ENCODE measurements around the gene IL4I1.

DNA sequence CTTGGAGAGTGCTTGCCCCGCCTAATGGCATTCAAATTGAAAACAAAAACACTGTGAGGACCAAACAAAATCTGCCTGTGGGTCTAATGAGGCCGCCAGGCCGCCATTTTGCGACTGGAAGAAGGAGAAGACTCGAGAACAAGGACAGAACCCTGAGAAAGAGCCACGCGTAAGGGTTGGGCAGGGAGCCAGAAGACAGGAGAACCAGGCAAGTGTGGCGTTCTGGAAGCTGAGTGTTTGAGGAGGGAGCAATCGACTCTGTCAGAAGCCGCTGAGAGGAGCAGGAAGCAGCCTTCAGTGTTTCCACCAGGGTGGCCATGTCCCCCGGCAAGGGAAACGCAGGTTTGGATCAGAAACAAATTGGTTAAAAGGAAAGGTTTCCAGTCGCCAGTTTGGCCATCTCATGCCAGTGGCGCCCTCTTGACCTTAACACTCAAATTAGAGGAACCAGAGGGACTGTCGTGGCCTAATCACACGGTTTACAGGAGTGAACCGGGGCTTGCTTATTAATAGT is 55.9 kb downstream of the IL4I1 start:
- no peak for TF ChIP-seq CTCF (IDR thresholded peaks at IDR 0.05; ENCODE audit: low read depth, low read length, missing input control)
- TF ChIP-seq JUND (IDR thresholded peaks at IDR 0.05) = no peak
- TF ChIP-seq YY1 (IDR thresholded peaks at IDR 0.05) = no peak
- TF ChIP-seq MAX (IDR thresholded peaks at IDR 0.05) = no peak
- no peak for TF ChIP-seq TAF1 (conservative IDR thresholded peaks at IDR 0.05)
- TF ChIP-seq HNF4A (conservative IDR thresholded peaks at IDR 0.05) = no peak
- TF ChIP-seq GABPA (IDR thresholded peaks at IDR 0.05 in 1 of 2, conservative IDR thresholded peaks at IDR 0.05 in 1 of 2) = no peak
- no peak for TF ChIP-seq REST (IDR thresholded peaks at IDR 0.05)
- no peak for TF ChIP-seq ATF3 (IDR thresholded peaks at IDR 0.05)
- no peak for TF ChIP-seq RAD21 (IDR thresholded peaks at IDR 0.05)
- no peak for TF ChIP-seq EGR1 (IDR thresholded peaks at IDR 0.05; ENCODE audit: low read depth in 2 of 2)
- no peak for TF ChIP-seq SP1 (IDR thresholded peaks at IDR 0.05)
- no peak for TF ChIP-seq FOXA2 (IDR thresholded peaks at IDR 0.05)

All from liver (tissue), 3 donors.